GM12875 (cell line): ENCODE data around the gene PSMD1.
"Not testable (repeated sequence)": the region's sequence is repeated elsewhere in the genome, so short reads cannot be mapped to it uniquely, and the experiment has no call there.

Experiments used
- H3K4me3 ChIP-seq: one replicate; pipeline ENCODE4 v1.5.1; 2011; ENCODE audit warnings: low read depth, low read length, control low read depth
- TF ChIP-seq, protein P1 (sequence below): IDR thresholded peaks from 2 replicates; pipeline ENCODE4 v1.5.1; 2011; ENCODE audit warnings: low read depth, mild to moderate bottlenecking, control low read depth, inconsistent platforms, low read length, moderate library complexity, borderline replicate concordance; ENCODE audit not compliant: insufficient read depth

PSMD1 gene

DNA sequence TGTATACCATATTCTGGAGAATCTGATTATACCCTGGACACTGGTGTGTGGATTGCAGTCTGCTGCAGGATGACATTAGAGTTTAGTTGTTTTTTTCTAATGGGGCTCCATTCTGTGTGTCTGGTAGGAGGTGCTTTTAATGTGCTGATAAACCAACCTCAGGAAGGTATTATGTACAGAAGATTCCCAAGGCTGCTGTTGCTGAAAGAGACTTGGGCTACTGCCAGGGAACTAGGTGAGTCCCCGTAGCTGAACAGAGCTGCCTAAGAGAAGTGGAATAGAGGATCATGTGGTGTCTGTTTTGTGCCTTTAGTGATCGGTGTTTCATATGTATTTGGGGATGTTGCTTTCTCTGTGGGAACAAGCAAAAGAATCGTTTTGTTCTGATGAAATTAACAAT is 44.2 kb upstream of the PSMD1 start:
- TF ChIP-seq, protein P1, sequence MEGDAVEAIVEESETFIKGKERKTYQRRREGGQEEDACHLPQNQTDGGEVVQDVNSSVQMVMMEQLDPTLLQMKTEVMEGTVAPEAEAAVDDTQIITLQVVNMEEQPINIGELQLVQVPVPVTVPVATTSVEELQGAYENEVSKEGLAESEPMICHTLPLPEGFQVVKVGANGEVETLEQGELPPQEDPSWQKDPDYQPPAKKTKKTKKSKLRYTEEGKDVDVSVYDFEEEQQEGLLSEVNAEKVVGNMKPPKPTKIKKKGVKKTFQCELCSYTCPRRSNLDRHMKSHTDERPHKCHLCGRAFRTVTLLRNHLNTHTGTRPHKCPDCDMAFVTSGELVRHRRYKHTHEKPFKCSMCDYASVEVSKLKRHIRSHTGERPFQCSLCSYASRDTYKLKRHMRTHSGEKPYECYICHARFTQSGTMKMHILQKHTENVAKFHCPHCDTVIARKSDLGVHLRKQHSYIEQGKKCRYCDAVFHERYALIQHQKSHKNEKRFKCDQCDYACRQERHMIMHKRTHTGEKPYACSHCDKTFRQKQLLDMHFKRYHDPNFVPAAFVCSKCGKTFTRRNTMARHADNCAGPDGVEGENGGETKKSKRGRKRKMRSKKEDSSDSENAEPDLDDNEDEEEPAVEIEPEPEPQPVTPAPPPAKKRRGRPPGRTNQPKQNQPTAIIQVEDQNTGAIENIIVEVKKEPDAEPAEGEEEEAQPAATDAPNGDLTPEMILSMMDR, result no peak

DNA sequence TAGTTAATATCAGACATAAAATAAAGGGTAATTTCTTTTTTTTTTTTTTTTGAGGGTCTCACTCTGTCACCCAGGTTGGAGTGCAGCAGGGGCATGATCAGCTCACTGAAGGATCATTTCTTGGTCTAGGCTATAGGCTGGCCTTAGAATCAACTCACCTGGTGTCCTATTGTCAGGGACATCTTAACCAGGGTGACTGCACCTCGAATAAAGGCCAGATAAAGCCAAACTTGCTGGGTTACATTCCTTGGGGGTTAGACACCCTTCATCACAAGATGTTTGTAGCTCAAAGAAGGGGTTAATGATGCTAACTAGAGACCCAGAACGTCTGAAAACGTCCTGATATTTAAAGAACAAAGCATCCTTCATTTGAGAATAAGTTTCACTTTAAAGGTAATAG is 42.8 kb upstream of the PSMD1 start:
- TF ChIP-seq, protein P1, result no peak
- H3K4me3 ChIP-seq, result no peak overlapping the region

More for the DNA sequence above, 44.2 kb upstream of the PSMD1 start:
- H3K4me3 ChIP-seq, result no peak overlapping the region

DNA sequence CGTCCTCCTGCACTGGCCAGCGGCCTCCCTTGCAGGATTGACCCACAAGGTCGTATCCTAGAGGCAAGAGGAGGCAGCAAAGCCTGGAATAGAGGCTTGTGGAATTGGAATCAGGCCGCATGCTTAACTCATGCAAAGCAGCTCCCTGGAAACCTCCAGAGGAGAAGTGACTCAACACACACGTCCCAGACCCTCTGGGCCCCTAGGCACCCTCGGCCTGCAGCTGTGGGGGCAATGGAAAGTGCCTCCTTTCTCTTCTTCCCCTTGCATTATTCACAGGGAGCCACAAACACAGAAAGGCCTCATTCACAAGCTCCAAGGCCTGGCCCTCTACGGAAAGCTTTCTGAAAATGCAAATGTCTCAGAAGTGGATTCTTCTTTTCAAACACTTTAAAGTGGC is 41.2 kb upstream of the PSMD1 start:
- TF ChIP-seq, protein P1, result no peak
- no peak overlapping the region for H3K4me3 ChIP-seq

DNA sequence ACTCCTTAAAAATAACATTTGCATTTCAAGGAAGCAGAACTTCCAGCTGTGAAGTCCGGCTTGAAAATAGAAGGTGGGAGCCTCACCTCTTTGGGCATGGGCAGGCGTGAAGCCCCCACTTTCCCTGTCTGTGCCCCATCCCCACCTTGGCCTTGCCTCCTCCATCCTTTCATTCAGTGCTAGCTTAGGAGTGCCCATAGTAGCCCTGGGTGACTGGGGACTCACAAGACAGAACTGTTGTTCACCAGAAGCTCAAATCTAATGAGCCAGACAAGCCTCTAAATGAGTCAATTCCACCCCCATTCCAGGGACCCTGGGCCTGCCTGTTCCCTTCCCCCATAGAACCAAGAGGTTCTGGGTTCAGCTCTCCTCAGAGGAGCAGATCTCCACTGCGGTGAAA is 40.7 kb upstream of the PSMD1 start:
- TF ChIP-seq, protein P1, result no peak
- H3K4me3 ChIP-seq, result no peak overlapping the region

DNA sequence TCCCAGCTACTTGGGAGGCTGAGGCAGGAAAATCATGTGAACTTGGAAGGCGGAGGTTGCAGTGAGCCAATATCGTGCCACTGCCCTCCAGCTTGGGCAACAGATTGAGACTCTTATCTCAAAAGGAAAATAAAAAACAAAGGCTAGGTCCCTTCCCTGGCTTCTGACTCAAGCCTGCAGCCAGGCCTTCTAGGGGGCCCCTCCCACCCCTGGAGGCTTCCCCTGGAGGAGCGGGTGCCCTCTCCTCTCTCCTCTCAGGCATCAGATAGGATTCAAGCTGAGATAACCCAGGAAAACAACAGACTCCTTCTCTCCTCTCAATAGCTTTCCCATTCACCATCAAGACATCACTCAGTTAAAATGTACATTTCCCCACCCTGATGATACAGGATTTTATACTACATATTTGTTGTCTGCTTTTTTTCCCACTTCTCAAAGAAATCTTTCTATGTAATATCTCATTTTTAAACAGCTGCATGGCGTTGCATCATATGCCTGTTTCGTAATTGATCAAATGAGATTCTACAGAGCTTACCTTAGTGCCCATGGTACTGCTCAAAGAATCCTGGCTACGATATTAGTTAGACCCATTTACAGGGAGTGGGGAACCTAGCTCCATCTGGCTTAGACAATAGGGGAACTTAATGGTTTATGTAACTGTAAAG is 40.0 kb upstream of the PSMD1 start:
- TF ChIP-seq, protein P1, result no peak
- no peak overlapping the region for H3K4me3 ChIP-seq

DNA sequence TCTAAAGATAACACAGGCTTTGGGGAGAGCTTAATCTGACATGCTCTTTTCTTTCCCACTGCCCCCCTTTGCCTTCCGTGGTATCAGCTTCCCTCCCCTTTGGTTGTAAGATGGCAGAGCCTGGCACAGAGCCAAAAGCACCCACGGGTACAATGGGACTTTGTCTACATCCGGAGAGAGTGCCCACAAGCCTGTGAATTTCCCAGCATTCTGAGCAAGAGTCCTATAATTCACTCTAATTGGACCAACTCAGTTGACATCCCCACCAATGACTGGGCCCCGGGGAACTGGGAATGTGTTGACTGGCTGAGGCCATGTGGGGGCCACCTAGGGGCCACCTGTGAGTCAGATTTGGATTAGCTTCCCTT is 39.5 kb upstream of the PSMD1 start:
- H3K4me3 ChIP-seq, result no peak overlapping the region
- TF ChIP-seq, protein P1, result no peak

DNA sequence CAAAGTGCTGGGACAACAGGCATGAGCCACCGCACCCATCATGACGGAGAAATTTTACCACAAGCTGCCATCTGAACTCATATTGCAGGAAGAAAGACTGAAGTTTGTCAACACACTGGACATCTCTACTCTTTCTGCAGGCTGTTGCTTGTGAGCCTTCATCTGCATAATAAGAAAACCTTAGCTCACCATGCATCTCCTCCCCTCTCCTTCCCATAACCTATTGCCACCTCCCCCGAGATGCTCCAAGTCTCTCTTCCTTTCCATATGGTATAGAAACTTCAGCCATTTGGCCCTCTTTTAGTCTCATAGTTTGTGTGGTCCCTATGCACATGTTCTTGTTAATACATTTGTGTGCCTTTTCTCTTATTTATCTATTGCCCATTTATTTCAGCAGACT is 38.5 kb upstream of the PSMD1 start:
- TF ChIP-seq, protein P1, result no peak
- no peak overlapping the region for H3K4me3 ChIP-seq

DNA sequence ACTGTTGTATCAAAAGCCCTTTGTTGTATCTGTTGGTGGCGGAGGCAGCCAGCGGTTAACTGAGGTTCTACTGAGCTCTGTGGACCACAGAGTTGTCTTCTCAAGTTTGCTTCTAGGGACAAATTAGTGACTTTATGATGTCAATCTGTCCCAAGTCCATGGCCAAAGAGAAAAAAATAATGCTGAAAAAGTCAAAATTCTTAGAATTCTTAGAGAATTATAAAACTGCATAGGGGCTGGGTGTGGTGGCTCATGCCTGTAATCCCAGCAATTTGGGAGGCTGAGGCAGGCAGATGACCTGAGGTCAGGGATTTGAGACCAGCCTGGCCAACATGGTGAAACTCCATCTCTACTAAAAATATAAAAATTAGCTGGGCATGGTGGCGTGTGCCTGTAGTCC is 31.6 kb upstream of the PSMD1 start:
- not testable (repeated sequence) for H3K4me3 ChIP-seq
